Measurements from ENCODE around the gene NID1.

GRCh38 chr1:236023926-236024565 lies 40.8 kb downstream of the NID1 start:
- TF ChIP-seq CTCF (IDR thresholded peaks at IDR 0.05; ENCODE audit: low read length) (no peak), EZH2 (optimal IDR thresholded peaks at IDR 0.05; ENCODE audit: low read depth, low read length) (no peak), EZH2phosphoT487 (IDR thresholded peaks at IDR 0.05; ENCODE audit: low read length) (no peak)
